Erythroblast (primary cell): Measurements from ENCODE around the gene TOMM7.
"Not testable (repeated sequence)": the region's sequence is repeated elsewhere in the genome, so short reads cannot be mapped to it uniquely, and the experiment has no call there.

Experiments used
- DNase-seq, 2 experiments: peaks; one replicate each; lab custom pipeline; 2025; lab: John Stamatoyannopoulos, UW
- GATA1 ChIP-seq: IDR thresholded peaks from 2 replicates; pipeline ENCODE4 v1.6.1; 2011; ENCODE audit warnings: low read depth, mild to moderate bottlenecking, control low read depth, low read length, moderate library complexity
- POLR2A ChIP-seq: IDR thresholded peaks from 2 replicates; pipeline ENCODE4 v1.6.1; 2011; ENCODE audit warnings: mild to moderate bottlenecking, low read length

Gene TOMM7

DNA sequence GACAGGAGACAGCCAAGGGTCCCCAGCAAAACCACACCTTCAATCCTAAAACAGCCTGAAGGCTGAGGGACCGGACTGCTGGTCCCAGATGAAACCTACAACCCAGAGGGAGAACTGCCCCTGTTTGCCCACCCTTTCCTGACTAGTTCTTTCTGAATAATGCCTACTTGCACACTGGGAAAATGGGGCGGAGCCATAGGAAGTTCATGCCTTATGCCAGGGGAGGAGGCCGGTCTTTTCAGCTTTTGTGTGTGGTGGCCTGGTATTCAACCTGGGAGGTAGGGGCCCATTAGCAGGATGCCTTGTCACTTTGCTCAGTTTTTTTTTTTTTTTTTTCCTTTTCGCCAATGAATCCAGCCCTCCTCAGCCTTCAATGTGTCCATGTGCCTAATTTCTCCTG, 20.7 kb downstream of the TOMM7 start:
- TF ChIP-seq GATA1 (no peak), POLR2A (no peak)

GRCh38 chr7:22799633-22800032, 23.0 kb downstream of the TOMM7 start:
- DNase-seq = no peak
- no peak for TF ChIP-seq GATA1
- TF ChIP-seq POLR2A = no peak

More for the DNA sequence above, 20.7 kb downstream of the TOMM7 start:
- DNase-seq = no peak

- TF ChIP-seq GATA1 (no peak), POLR2A (no peak)
- DNase-seq = no peak
These were observed 28.8 kb downstream of the TOMM7 start for GRCh38 chr7:22793593-22794462.

DNA sequence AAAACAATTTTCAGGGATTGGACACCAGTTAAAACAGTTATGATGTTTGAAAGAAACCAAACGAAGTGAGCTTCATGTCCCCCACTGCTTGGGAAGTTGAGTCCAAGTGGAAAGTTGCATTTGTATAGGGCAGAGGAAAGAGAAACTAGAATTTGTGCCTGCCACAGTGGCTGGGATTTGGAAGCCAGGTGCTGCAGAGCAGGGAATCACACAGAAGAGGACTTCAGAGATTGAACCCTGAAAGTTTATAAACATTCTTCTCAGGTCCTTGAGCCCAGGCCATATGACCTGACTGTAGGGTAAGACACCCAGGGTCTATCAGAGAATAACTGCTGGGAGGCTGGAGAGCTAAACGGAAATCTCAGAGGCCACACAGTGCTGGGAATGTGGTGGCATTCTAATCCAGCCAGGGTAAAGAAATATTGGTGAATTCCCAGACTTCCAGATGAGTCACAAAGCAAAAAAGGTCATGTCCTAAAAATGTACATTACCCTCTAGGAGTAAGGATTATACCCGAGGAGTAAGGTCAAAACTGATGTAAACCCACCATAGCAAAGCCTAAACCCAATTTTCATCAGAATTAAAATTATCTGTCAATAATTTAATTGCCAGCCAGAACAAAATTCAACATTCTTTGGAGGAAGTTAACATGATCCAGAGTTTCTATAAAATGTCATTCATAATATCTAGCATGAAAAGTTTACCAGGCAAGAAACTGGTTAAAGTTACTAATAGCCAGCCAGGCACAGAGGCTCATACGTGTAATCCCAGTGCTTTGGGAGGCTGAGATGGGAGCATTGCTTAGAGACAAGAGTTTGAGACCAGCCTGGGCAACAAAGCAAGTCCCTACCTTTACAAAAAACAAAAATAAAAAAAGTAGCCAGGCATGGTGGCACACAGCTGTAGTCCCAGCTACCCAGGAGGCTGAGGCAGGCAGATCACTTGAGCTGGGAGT, 31.2 kb downstream of the TOMM7 start:
- DNase-seq = no peak
- TF ChIP-seq POLR2A = no peak
- TF ChIP-seq GATA1 = no peak

DNA sequence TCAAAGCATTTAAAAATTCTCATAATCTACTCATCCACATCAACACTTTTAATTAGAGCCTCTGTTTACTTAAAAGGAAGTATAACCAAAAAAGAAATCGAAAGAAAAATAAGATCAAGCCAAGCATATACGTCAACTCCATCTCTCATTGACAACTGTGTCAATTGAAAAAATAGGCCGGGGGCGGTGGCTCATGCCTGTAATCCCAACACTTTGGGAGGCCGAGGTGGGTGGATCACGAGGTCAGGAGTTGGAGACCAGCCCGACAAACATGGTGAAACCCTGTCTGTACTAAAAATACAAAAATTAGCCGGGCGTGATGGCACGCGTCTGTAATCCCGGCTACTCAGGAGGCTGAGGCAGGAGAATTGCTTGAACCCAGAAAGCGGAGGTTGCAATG, 32.0 kb downstream of the TOMM7 start:
- not testable (repeated sequence) for DNase-seq

- TF ChIP-seq POLR2A = no peak
- no peak for TF ChIP-seq GATA1
- no peak for DNase-seq
These were observed 34.7 kb downstream of the TOMM7 start for GRCh38 chr7:22787951-22788350.

DNA sequence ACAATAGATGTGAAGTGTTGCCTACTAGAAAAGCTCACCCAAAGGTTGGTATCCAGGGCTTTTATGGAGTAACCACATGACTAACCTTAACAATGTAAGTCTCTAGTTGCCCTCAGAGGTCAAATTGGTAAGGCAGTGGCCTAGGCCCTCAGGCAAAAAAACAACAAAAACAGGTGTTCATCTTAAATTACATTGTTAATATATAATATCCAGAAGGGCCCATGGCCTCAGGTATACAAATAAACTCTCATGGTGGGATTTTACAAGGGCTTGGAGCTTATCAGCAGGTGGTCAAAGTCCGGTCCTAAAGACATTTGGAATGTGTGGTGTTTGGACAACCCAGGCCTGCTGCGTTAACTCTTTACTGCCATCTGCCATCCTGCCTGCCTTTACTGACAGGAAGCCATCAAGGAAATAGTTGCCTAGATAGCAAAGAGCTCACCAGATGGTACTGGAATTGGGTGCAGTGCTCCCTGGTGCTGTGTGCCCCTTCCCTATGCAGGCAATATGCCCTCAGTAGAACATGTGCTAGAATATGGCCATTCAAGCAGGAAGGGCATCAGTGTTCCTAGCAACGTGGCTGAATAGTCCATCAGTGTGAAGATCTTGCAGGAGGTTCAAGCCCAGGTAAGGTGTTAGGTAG, 36.2 kb downstream of the TOMM7 start:
- no peak for DNase-seq

DNA sequence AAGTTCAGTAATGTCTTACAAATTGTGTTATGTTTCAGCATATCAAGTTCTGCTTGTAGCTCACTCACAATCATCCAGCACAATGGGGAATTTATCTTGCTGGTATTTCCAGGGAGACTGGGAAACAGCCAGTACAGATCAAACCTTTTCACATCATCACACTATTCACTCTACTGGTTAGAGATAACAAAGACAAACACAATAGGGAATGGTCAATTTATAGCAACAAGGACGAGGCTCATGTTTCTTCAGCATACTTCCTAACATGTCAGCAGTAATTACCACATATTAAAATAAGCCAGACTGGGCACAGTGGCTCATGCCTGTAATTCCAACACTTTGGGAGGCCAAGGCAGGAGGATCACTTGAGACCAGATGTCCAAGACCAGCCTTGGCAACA, 38.3 kb downstream of the TOMM7 start:
- TF ChIP-seq POLR2A (no peak), GATA1 (no peak)
- DNase-seq = no peak

More for the DNA sequence above, 36.2 kb downstream of the TOMM7 start:
- no peak for TF ChIP-seq GATA1
- no peak for TF ChIP-seq POLR2A

GRCh38 chr7:22783421-22783820, 39.2 kb downstream of the TOMM7 start:
- DNase-seq = no peak
- TF ChIP-seq POLR2A (no peak), GATA1 (no peak)

DNA sequence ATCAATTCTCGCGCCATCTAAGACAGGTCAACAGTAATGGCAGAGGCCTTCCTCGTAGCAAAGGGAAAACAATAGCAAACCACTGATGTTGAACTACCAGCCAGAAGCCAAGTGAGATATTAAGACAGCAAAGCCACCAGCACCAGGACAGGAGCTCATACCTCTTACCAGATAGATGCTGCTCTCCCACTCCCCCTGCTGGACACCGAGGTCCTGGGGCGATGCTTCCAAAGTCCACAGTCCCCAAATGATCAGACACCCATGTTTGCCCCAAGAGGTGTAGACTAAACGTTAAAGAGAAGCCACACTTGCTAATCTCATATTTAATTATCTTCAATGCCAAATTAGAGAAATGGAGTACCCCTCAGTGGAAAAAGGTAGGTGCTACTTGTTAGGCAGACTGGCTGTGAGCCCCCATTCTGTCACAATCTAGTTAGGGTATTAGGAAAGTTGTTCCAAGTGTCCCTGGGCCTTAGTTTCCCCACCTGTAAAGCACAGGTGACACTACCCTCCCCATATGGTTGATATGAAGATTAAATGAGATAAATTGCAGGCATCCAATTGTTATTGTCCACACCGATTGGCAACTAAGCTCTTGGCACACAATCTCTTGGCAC, 39.9 kb downstream of the TOMM7 start:
- peak; percentile 63 to 77 for DNase-seq
- TF ChIP-seq GATA1 (no peak), POLR2A (no peak)

DNA sequence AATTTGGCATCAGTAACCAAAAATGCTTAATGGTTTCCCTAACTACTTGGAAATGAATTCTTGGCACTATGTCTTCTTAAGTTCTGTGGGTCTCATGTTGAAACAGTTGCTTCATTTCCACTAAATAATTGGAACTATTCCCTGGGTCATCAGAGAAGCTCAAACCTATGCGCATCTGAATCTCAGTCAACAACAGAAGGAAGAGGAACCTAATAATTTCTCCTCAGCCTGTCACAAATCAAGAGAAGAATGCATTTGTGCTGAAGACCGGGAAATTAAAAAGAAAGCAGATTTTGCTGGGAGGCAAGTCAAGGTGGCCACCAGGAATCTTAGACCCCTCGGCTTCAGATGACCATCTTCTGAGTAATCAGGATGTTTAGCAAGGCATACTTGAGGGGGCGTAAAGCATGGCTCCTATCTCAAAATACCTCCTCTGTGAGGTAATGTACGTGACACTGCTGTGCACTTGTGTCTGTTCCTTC, 41.4 kb downstream of the TOMM7 start:
- no peak for DNase-seq
- TF ChIP-seq GATA1 (no peak), POLR2A (no peak)

- not testable (repeated sequence) for DNase-seq
These were observed 42.8 kb downstream of the TOMM7 start for GRCh38 chr7:22779730-22780323.

DNA sequence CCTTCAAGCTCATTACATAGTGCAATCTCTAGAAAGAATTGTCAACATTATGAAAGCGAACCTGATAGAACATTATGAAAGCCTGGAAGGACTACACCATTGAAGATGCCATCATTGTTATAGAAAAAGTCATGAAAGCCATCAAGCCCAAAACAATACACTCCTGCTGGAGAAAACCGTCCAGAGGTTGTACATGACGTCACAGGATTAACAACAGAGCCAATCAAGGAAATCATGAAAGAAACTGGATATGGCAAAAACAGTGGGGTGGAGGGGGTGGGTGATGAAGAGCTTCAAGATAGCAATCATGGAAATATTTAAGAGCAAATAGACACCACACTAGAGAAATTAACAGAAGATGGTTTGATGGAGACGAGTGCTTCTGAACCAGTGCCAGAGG, 45.7 kb downstream of the TOMM7 start:
- no peak for DNase-seq
- no peak for TF ChIP-seq POLR2A
- TF ChIP-seq GATA1 = no peak
